Measurements from ENCODE around the gene KY. TPM values are rescaled to one million over a fixed set of nuclear protein-coding genes. Genes with fewer than 3 reads are reported as not detected.

Gene KY
- total and polyA plus RNA-seq, 2 donors (not counting 1 experiment from before 2014, with no cell fraction given) = under 0.01 to 0.12 TPM

DNA sequence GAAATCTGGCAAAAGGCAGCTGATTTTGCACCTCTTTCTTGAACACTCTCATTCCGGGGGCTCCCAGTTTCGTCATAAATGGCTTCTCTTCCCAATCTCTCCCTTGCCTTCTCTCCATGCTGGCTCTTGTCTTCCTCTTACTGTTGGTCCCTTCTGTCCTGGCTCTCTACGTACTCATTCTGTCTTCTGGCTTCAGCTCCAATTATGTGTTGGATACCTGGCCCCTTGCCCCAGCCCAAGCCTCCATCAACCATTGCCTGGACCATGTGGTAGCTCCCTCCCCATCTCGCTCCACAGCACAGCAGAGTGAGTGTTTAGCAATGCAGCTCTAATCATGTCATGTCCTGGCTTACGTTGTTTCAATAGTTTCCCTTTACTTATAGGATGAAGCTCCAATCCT, 21.7 kb upstream of the KY start:
- H3K36me3 ChIP-seq (ENCODE audit: control insufficient read depth, insufficient read depth, low read length) = no peaks in the 10 kb centered on the region
- no peak overlapping the region for H3K4me2 ChIP-seq (ENCODE audit: extremely low read depth, insufficient read depth, low read length)
- no peaks in the 10 kb centered on the region for H3K4me1 ChIP-seq (ENCODE audit: control insufficient read depth, extremely low read depth, insufficient read depth, low read length)
- no peaks in the 10 kb centered on the region for H4K20me1 ChIP-seq (ENCODE audit: control insufficient read depth, extremely low read depth, insufficient read depth, low read length)
- no peaks in the 10 kb centered on the region for H3K79me2 ChIP-seq (ENCODE audit: control insufficient read depth, insufficient read depth, low read length)
- H3K27ac ChIP-seq (ENCODE audit: insufficient read depth, low read length) = no peak overlapping the region
- no peak for TF ChIP-seq EZH2 (IDR thresholded peaks at IDR 0.05; ENCODE audit: low read length, missing control alignments)
- H3K9me3 ChIP-seq (ENCODE audit: control insufficient read depth, insufficient read depth, low read depth, low read length) = no peaks in the 10 kb centered on the region
- DNase-seq (ENCODE audit: low read depth in 2 of 2) = no peak
- no peak overlapping the region for H3K4me3 ChIP-seq (replicated peaks in 1 of 4; ENCODE audit: control extremely low read depth in 1 of 4, insufficient read depth in 1 of 4, low read depth in 3 of 4, low read length in 4 of 4)
- no peak overlapping the region for H3K9ac ChIP-seq (ENCODE audit: insufficient read depth, low read length)
- no peaks in the 10 kb centered on the region for H3K27me3 ChIP-seq (ENCODE audit: control insufficient read depth, insufficient read depth, low read length)
- H2AFZ ChIP-seq (ENCODE audit: low read length) = no peak overlapping the region

- DNase-seq (ENCODE audit: low read depth in 2 of 2) = no peak
- Histone ChIP-seq H3K79me2 (ENCODE audit: control insufficient read depth, insufficient read depth, low read length) (no peaks in the 10 kb centered on the region), H2AFZ (ENCODE audit: low read length) (no peak overlapping the region), H3K9ac (ENCODE audit: insufficient read depth, low read length) (no peak overlapping the region), H3K27me3 (ENCODE audit: control insufficient read depth, insufficient read depth, low read length) (no peaks in the 10 kb centered on the region), H3K9me3 (ENCODE audit: control insufficient read depth, insufficient read depth, low read depth, low read length) (no peaks in the 10 kb centered on the region), H3K4me2 (ENCODE audit: extremely low read depth, insufficient read depth, low read length) (no peak overlapping the region), H3K27ac (ENCODE audit: insufficient read depth, low read length) (no peak overlapping the region), H3K4me1 (ENCODE audit: control insufficient read depth, extremely low read depth, insufficient read depth, low read length) (no peaks in the 10 kb centered on the region), H4K20me1 (ENCODE audit: control insufficient read depth, extremely low read depth, insufficient read depth, low read length) (no peaks in the 10 kb centered on the region), H3K36me3 (ENCODE audit: control insufficient read depth, insufficient read depth, low read length) (no peaks in the 10 kb centered on the region), H3K4me3 (replicated peaks in 1 of 4; ENCODE audit: control extremely low read depth in 1 of 4, insufficient read depth in 1 of 4, low read depth in 3 of 4, low read length in 4 of 4) (no peak overlapping the region)
- TF ChIP-seq EZH2 (IDR thresholded peaks at IDR 0.05; ENCODE audit: low read length, missing control alignments) (no peak), CTCF (conservative IDR thresholded peaks at IDR 0.05 in 1 of 2, IDR thresholded peaks at IDR 0.05 in 1 of 2; ENCODE audit: low read depth in 1 of 2, low read length in 2 of 2) (no peak)
Measured at GRCh38 chr3:134667956-134668355, 17.1 kb upstream of the KY start.

GRCh38 chr3:134667406-134667805, 16.6 kb upstream of the KY start:
- Histone ChIP-seq H3K9me3 (ENCODE audit: control insufficient read depth, insufficient read depth, low read depth, low read length) (no peaks in the 10 kb centered on the region), H3K4me1 (ENCODE audit: control insufficient read depth, extremely low read depth, insufficient read depth, low read length) (no peaks in the 10 kb centered on the region), H3K4me2 (ENCODE audit: extremely low read depth, insufficient read depth, low read length) (no peak overlapping the region), H3K9ac (ENCODE audit: insufficient read depth, low read length) (no peak overlapping the region), H3K36me3 (ENCODE audit: control insufficient read depth, insufficient read depth, low read length) (no peaks in the 10 kb centered on the region), H3K79me2 (ENCODE audit: control insufficient read depth, insufficient read depth, low read length) (no peaks in the 10 kb centered on the region), H3K4me3 (replicated peaks in 1 of 4; ENCODE audit: control extremely low read depth in 1 of 4, insufficient read depth in 1 of 4, low read depth in 3 of 4, low read length in 4 of 4) (no peak overlapping the region), H2AFZ (ENCODE audit: low read length) (no peak overlapping the region), H3K27me3 (ENCODE audit: control insufficient read depth, insufficient read depth, low read length) (no peaks in the 10 kb centered on the region), H4K20me1 (ENCODE audit: control insufficient read depth, extremely low read depth, insufficient read depth, low read length) (no peaks in the 10 kb centered on the region), H3K27ac (ENCODE audit: insufficient read depth, low read length) (no peak overlapping the region)
- DNase-seq (ENCODE audit: low read depth in 2 of 2) = no peak
- no peak for TF ChIP-seq CTCF (conservative IDR thresholded peaks at IDR 0.05 in 1 of 2, IDR thresholded peaks at IDR 0.05 in 1 of 2; ENCODE audit: low read depth in 1 of 2, low read length in 2 of 2)
- TF ChIP-seq EZH2 (IDR thresholded peaks at IDR 0.05; ENCODE audit: low read length, missing control alignments) = no peak

Measured in fibroblast of lung (primary cell).